Ramos (cell line): ENCODE measurements around the gene PRICKLE3.
"Not testable (repeated sequence)": the region's sequence is repeated elsewhere in the genome, so short reads cannot be mapped to it uniquely, and the experiment has no call there.

Experiments used
- in situ Hi-C: fragments of 300-500 bp; cut with MboI; formaldehyde crosslinking; loops from one replicate; pipeline ENCODE4 v1.14.3; 2022; ENCODE audit warnings: low sequenced_read_pairs; ENCODE audit not compliant: unreplicated experiment

PRICKLE3 gene

DNA sequence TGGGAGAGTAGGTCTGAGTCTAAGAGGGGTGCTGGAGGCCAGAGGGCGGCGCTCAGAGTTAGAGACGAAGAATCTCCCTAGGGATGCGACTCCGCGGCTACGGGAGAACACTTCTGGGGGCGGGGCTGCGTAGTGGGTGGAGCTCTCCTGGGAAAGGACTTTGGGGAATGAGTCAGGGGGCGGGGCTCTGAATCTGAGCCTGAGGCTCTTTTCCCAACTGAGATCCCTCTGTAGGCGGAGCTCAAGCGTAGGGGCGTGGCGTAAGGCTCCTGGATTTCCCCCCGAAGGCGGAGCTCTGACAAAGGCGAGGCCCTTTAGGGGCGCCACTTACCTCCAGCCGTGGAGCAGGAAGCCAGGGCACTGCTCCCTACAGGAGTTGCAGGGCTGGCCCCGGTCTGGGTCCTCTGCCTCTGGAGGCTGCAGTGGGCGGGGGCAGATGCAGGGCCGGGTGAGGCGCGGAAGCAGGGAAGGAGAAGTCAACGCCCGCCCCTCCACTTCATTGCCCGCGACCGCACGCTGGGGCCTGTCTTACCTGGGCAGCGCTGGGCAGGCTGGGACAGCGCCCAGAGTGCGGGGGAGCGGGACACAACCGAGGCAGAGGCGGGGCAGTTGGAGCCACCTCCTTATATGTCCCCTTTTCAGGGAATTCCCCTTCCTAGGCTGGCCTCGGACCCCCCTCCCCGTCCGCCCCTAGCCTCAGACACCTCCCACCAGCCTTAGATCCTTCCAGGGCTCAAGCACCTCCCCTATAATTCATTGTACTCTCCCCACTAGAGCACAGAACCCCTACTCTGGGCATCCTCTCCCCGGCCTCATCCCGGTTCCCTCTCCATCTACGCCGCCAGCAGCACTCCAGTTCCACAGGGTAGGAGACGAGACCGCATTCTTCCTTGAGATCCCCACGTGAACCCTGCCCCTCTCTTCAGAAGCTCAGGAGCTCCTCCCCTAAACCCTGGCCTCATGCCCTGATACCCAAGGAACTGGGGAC lies 1.6 kb downstream of the PRICKLE3 start:
- in situ Hi-C loops: no loop called here

DNA sequence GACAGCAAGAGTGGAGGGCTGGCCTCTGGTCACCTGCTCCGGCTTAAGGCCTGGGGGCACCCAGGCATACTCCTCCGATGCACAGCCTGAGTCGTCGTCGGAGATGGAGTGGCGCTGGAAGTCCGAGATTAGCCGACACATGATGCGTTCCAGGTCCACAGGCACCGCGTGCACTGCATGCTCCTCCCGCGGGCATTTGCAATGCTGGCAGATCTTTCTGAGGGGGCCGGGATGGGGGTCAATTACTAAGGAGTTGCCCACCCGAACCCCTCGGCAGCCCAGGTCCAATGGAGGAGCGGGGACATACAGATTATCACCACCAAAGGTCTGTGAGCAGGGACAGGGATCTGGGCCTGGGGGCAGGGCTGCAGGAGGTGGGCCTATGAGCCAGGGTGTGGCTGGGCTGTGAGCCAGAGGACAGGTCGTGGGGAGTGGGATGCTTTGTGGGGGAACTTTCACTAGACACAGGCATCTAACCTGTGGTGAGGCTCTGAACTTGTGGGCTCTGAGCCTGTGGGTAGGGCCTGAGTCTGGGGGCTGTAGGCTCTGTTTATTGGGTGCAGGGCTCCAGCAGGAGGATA lies 2.4 kb downstream of the PRICKLE3 start:
- in situ Hi-C loops: no loop called here

DNA sequence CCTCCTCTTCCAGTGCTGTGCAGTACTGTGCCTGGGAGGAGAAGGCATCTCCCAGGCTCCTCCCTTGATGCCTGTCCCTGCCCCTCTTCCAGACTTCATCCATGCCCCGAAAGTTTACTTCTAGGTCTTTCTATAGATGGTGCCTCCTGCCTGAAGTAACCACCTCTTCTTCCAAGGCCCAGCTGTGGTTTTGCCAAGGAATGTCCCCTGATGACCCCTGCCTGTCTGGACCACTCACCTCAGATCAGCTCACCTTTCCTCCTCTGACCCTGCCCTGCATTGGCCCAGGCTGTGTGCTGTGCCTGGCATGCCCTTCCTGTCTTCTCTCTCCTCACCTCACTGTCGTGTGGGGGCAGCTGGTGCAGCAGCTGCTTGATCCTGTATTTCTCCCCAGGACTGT lies 6.8 kb downstream of the PRICKLE3 start:
- in situ Hi-C loops: no loop called here

GRCh38 chrX:49178537-49178936 lies 7.6 kb downstream of the PRICKLE3 start:
- in situ Hi-C loops: no loop called here

DNA sequence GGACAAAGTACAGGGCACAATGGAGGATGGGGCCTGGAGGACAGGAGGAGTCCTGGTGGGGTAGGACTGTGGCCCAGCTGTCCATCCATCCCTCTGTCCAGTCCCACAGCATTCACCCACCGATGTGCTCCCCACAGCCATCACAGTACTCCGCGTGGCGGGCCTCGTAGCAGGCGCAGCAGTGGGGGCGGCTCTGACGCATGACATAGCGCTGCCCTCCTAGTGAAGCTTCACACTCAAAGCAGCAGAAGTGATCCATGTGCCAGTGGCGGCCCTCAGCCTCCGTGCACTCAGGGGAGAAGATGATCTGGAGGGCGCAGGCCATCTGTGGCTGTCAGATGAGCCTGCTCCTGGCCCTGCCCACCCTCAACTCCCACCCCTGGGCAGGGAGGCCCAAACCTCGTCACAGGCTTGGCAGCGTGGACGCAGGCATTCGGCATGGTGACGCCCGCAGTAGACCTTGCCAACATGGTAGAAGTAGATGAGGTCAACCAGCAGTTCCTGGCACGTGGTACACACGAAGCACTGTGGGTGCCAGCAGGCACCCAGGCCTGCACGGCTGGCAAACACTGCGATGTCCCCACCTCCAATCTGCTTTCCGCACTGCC lies 8.2 kb downstream of the PRICKLE3 start:
- in situ Hi-C loops: no loop called here

DNA sequence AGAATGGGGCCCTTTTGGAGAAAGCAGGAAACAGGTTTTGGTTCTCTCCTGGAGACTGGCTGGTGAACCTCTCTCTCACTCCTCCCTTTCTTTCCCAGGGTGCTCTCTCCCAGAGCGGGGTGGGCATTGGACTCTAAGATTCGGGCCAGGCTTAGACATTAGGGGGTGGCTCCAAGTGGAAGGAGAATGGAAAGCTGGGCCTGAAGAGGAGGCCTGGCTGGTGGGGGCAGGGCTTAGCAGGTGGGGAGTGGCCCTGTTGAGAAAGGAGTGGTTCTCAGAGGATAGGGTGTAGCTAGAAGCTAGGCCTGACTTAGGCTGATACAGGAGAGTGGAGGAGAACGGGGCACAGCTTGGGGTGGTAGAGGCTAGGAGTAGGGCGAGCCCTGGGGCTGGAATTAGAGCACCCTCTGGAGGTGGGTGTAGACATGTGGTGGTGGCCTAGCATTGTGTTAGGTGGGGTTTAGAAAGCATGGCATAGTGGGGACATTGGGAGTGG lies 8.8 kb downstream of the PRICKLE3 start:
- in situ Hi-C loops: no loop called here

- in situ Hi-C loops: no loop called here
These were observed 9.5 kb downstream of the PRICKLE3 start for GRCh38 chrX:49176421-49177326.

GRCh38 chrX:49175435-49176274 lies 10.5 kb downstream of the PRICKLE3 start:
- in situ Hi-C loops: no loop called here

DNA sequence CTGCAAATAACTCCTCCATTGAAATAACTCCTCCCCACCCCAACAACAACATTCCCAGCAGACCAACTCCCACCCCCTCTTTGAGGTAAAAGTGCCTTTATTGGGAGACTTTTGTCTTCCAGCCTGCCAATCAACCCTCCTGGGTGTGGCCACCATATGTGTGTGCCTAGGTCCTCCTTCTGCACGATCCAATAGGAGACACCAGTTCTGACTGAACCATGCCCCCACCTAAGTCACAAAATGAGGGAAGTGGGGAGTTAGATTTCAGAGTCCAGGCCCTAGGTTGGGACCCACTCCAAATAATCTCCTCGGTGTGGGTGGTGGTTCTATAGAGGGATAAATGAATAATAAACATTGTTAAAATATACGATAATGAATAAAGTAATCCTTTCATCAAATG lies 11.4 kb downstream of the PRICKLE3 start:
- in situ Hi-C loops: no loop called here

DNA sequence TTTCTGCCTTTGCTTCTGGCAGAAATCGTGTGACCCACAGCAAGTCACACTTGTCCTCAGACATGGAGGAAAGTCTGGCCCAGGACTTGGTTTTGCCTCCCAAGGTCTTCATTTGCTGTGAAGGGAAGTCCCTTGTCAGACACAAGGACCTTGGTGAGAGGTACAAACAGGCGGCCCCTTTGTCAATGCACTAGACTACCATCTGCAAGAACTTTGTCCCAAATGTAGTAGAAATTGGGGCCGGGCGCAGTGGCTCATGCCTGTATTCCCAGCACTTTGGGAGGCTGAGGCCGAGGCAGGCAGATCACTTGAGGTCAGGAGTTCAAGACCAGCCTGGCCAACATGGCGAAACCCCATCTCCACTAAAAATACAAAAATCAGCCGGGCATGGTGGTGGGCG lies 12.6 kb downstream of the PRICKLE3 start:
- in situ Hi-C loops: not testable (repeated sequence)

GRCh38 chrX:49172280-49172780 lies 13.8 kb downstream of the PRICKLE3 start:
- in situ Hi-C loops: no loop called here

- in situ Hi-C loops: no loop called here
These were observed 14.4 kb downstream of the PRICKLE3 start, which contains the start of gene PLP2 for GRCh38 chrX:49171752-49172279. Gene PLP2, plus strand, starts transcription at chrX:49171898. Its CDS starts 103 bp downstream, at chrX:49172001.

- in situ Hi-C loops: no loop called here
These were observed 18.4 kb downstream of the PRICKLE3 start for GRCh38 chrX:49167740-49168108.

DNA sequence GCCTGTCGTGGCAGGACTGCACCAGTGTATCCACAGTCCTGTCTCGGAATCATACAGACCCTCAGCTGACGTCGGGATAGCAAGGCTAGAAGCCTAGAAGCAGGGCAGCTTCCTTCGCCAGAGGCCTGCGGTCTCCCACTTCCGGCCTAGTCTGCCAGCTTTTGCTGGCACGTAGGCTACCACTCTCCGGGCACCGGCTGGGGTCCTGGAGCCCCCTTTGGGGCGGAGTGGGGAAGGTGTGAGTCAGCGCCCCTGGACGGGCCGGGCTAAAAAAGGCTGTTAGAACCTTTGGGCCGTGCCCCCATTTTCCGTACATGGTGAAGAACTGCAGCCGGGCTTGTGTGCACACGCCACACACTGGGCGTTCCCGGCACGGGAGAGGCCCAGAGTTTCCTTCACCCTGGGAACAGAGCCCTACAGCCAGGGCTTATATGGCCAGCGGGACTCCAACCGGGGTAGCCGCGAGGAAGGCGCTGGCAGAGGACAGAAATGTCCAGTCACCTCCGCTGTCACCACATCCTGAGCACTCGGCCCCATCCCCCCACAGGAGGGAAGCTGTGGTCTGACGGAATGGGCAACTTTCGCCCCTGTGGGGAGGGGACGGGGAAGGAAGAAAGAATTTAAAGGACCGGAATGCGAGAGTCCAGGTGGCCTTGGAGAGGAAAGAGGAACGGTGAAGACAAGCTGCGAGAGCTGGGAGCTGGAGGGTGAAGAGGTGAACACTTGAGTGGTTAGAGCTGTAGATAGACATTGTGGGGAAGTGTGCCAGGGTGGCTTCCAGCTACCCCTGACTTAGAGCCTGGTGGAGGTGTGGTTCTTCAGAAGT lies 19.0 kb downstream of the PRICKLE3 start:
- in situ Hi-C loops: no loop called here

DNA sequence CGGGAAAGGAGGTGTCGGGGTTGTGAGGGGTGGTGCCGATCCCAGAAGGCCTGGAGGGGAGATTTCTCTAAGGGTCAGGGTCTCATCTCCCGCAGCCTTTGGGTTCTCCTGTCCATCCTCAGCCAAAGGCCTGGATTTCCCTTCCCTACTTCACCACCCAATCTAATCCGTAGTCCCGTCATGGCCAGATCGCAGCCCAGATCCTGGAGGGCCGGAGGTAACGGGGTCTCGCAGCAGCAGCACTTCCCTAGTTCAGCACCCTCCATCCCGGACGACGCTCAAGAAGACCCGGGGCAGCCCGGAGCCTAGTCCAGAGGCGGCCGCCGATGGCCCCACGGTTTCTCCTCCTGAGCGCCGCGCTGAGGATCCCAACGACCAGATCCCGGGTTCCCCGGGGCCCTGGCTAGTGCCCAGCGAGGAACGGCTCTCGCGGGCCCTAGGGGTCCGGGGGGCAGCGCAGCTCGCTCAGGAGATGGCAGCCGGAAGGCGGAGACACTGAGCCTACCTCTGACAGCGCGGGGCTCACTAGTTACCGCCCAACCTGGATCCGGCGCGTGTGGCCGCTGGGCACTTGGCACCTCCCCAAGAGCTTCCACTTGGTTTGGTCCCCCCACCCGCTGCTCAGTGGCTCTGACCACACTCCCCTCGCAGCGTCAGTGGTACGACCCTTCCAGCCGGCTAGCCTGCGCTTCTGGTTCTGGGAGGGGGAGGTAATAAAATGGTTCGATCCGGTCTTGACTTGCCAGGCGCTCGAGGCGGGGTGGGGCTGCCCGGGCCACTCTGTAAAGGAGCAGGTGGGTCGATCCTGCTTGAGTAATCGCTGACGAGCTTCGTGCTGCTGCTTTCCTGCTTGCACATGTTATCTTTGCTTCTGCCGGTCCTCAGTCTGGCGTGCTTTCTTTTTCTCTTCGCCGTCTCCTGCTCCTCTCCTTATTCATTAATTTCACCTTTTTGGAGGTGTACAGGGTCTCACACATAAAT lies 20.0 kb downstream of the PRICKLE3 start:
- in situ Hi-C loops: no loop called here

DNA sequence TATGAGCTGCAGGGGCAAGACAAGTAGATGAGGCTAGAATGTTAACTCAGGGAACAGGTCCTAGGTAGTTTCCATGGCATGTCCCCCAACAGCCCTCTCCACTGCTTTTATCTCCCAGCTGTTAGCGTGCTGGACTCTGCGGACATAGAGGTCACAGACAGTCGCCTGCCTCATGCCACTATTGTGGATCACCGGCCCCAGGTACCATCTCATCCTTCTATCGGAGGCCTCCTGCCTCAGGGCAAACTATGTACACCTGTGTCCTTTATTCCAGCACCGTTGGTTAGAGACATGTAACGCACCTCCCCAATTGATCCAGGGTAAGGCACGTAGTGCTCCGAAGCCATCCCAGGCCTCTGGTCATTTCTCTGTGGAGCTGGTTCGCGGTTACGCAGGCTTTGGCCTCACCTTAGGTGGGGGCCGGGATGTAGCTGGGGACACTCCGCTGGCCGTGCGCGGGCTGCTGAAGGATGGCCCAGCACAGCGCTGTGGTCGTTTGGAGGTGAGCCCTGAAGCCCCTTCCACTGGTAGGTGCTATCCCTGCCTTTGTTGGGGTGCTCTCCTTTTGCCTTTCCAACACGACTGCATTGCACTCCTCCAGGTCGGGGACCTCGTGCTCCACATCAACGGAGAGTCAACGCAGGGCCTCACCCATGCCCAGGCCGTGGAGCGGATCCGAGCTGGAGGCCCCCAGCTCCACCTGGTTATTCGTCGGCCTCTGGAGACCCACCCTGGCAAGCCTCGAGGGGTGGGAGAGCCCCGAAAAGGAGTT lies 21.4 kb downstream of the PRICKLE3 start:
- in situ Hi-C loops: no loop called here
